IPS-18c (cell line): ENCODE data around the gene ARL8B.
"Not testable (repeated sequence)": the region's sequence is repeated elsewhere in the genome, so short reads cannot be mapped to it uniquely, and the experiment has no call there.

Experiments
- H3K4me3 ChIP-seq: 2 replicates; pipeline ENCODE4 v1.7.0; 2013; ENCODE audit warnings: low read depth, mild to moderate bottlenecking, low read length, moderate library complexity; ENCODE audit not compliant: insufficient read depth
- H3K9me3 ChIP-seq: one replicate; pipeline ENCODE4 v1.6.1; 2013; ENCODE audit warnings: mild to moderate bottlenecking, low read length, moderate library complexity; ENCODE audit not compliant: control insufficient read depth, insufficient read depth

The ARL8B gene

GRCh38 chr3:5136211-5136918, 14.3 kb downstream of the ARL8B start:
- Histone ChIP-seq H3K9me3 (no peaks in the 10 kb centered on the region), H3K4me3 (no peak overlapping the region)

- no peaks in the 10 kb centered on the region for H3K9me3 ChIP-seq
- H3K4me3 ChIP-seq = no peak overlapping the region
Observed at GRCh38 chr3:5136919-5137429, 14.9 kb downstream of the ARL8B start.

- Histone ChIP-seq H3K9me3 (no peaks in the 10 kb centered on the region), H3K4me3 (no peak overlapping the region)
Observed at GRCh38 chr3:5138214-5138981, 16.3 kb downstream of the ARL8B start.

- H3K9me3 ChIP-seq = no peaks in the 10 kb centered on the region
- H3K4me3 ChIP-seq = no peak overlapping the region
Observed at GRCh38 chr3:5140230-5140621, 18.1 kb downstream of the ARL8B start.

GRCh38 chr3:5140839-5141238, 18.7 kb downstream of the ARL8B start:
- H3K4me3 ChIP-seq = no peak overlapping the region

GRCh38 chr3:5141760-5142159, 19.7 kb downstream of the ARL8B start:
- Histone ChIP-seq H3K9me3 (no peaks in the 10 kb centered on the region), H3K4me3 (no peak overlapping the region)

More at GRCh38 chr3:5140839-5141238, 18.7 kb downstream of the ARL8B start:
- no peaks in the 10 kb centered on the region for H3K9me3 ChIP-seq

- Histone ChIP-seq H3K9me3 (no peaks in the 10 kb centered on the region), H3K4me3 (no peak overlapping the region)
Observed at GRCh38 chr3:5143464-5143863, 21.4 kb downstream of the ARL8B start.

GRCh38 chr3:5144316-5144994, 22.4 kb downstream of the ARL8B start:
- no peak overlapping the region for H3K4me3 ChIP-seq
- H3K9me3 ChIP-seq = no peaks in the 10 kb centered on the region

GRCh38 chr3:5145120-5145519, 23.0 kb downstream of the ARL8B start:
- Histone ChIP-seq H3K9me3 (no peaks in the 10 kb centered on the region), H3K4me3 (no peak overlapping the region)

GRCh38 chr3:5147152-5147551, 25.1 kb downstream of the ARL8B start:
- not testable (repeated sequence) for H3K4me3 ChIP-seq, H3K9me3 ChIP-seq

GRCh38 chr3:5149306-5149880, 27.3 kb downstream of the ARL8B start:
- Histone ChIP-seq H3K9me3 (no peaks in the 10 kb centered on the region), H3K4me3 (no peak overlapping the region)

GRCh38 chr3:5151586-5151985, 29.5 kb downstream of the ARL8B start:
- no peak overlapping the region for H3K4me3 ChIP-seq
- H3K9me3 ChIP-seq = no peaks in the 10 kb centered on the region

- H3K4me3 ChIP-seq = no peak overlapping the region
- H3K9me3 ChIP-seq = no peaks in the 10 kb centered on the region
Observed at GRCh38 chr3:5153074-5153473, 31.0 kb downstream of the ARL8B start.

GRCh38 chr3:5155241-5155640, 33.1 kb downstream of the ARL8B start:
- no peaks in the 10 kb centered on the region for H3K9me3 ChIP-seq

GRCh38 chr3:5160321-5160720, 38.2 kb downstream of the ARL8B start:
- Histone ChIP-seq H3K4me3 (no peak overlapping the region), H3K9me3 (no peaks in the 10 kb centered on the region)

More at GRCh38 chr3:5155241-5155640, 33.1 kb downstream of the ARL8B start:
- no peak overlapping the region for H3K4me3 ChIP-seq

- H3K9me3 ChIP-seq = no peaks in the 10 kb centered on the region
- no peak overlapping the region for H3K4me3 ChIP-seq
Observed at GRCh38 chr3:5160940-5161858, 39.1 kb downstream of the ARL8B start.

- no peak overlapping the region for H3K4me3 ChIP-seq
- no peaks in the 10 kb centered on the region for H3K9me3 ChIP-seq
Observed at GRCh38 chr3:5162102-5162501, 40.0 kb downstream of the ARL8B start.
